Activated T-cell treated with anti-CD3 and anti-CD28 coated beads for 24 hours (primary cell): ENCODE results near the gene MYO18A.

ENCODE experiments used
- DNase-seq: peaks from one replicate; pipeline ENCODE4 v3.0.0-alpha.2; 2020; ENCODE audit warnings: low read depth

Gene MYO18A

GRCh38 chr17:29054835-29055234 lies 125.4 kb downstream of the MYO18A start:
- no peak for DNase-seq

GRCh38 chr17:29051731-29052130 lies 128.5 kb downstream of the MYO18A start:
- DNase-seq: no peak

GRCh38 chr17:29051194-29051593 lies 129.0 kb downstream of the MYO18A start:
- DNase-seq: no peak

GRCh38 chr17:29050176-29050575 lies 130.0 kb downstream of the MYO18A start:
- DNase-seq: no peak

GRCh38 chr17:29049541-29050145 lies 130.6 kb downstream of the MYO18A start:
- DNase-seq: no peak

- no peak for DNase-seq
These were observed 131.5 kb downstream of the MYO18A start for GRCh38 chr17:29048440-29049368.

GRCh38 chr17:29046473-29046839 lies 133.7 kb downstream of the MYO18A start:
- no peak for DNase-seq

GRCh38 chr17:29045734-29046472 lies 134.3 kb downstream of the MYO18A start:
- DNase-seq: no peak

- DNase-seq: no peak
These were observed 135.2 kb downstream of the MYO18A start for GRCh38 chr17:29045026-29045425.

- no peak for DNase-seq
These were observed 136.6 kb downstream of the MYO18A start for GRCh38 chr17:29043539-29044145.

- no peak for DNase-seq
These were observed 137.3 kb downstream of the MYO18A start, which contains the start of gene PIPOX for GRCh38 chr17:29042679-29043538. PIPOX (plus strand) TSS chr17:29043141; CDS start chr17:29043226, 85 bp downstream.

GRCh38 chr17:29042026-29042678 lies 138.0 kb downstream of the MYO18A start:
- DNase-seq: no peak

GRCh38 chr17:29041571-29041970 lies 138.6 kb downstream of the MYO18A start:
- DNase-seq: no peak

- no peak for DNase-seq
These were observed 139.1 kb downstream of the MYO18A start for GRCh38 chr17:29041091-29041490.

- DNase-seq: no peak
These were observed 140.2 kb downstream of the MYO18A start for GRCh38 chr17:29039764-29040598.

GRCh38 chr17:29038085-29038795 lies 142.0 kb downstream of the MYO18A start:
- no peak for DNase-seq

GRCh38 chr17:29037739-29038084 lies 142.5 kb downstream of the MYO18A start:
- DNase-seq: no peak

- DNase-seq: no peak
These were observed 143.6 kb downstream of the MYO18A start for GRCh38 chr17:29036584-29036983.

GRCh38 chr17:29034510-29034909 lies 145.7 kb downstream of the MYO18A start:
- DNase-seq: no peak
